Parathyroid adenoma (tissue), 2 donors: ENCODE results near the gene MYADML2.

ENCODE experiments used
- H2AFZ ChIP-seq: fragments of 300-600 bp; sonication (generic); one replicate; pipeline ENCODE4 v1.7.0; 2017; ENCODE audit warnings: antibody characterized with exemption, mild to moderate bottlenecking
- H3K27ac ChIP-seq: fragments of 300-600 bp; sonication (generic); one replicate; pipeline ENCODE4 v1.7.0; 2017
- H3K27me3 ChIP-seq: fragments of 300-600 bp; sonication (generic); one replicate; pipeline ENCODE4 v1.7.0; 2017; ENCODE audit warnings: low read length; ENCODE audit not compliant: control insufficient read depth, insufficient read depth
- H3K36me3 ChIP-seq: fragments of 300-600 bp; sonication (generic); one replicate; pipeline ENCODE4 v1.7.0; 2017; ENCODE audit warnings: low read length; ENCODE audit not compliant: control insufficient read depth, insufficient read depth
- H3K4me1 ChIP-seq: fragments of 300-600 bp; sonication (generic); one replicate; pipeline ENCODE4 v1.7.0; 2017; ENCODE audit warnings: control low read depth
- H3K4me2 ChIP-seq: fragments of 300-600 bp; sonication (generic); one replicate; pipeline ENCODE4 v1.7.0; 2017; ENCODE audit warnings: low read length
- H3K4me3 ChIP-seq: fragments of 300-600 bp; sonication (generic); one replicate; pipeline ENCODE4 v1.7.0; 2017; ENCODE audit warnings: low read depth, low read length
- H3K79me2 ChIP-seq: fragments of 300-600 bp; sonication (generic); one replicate; pipeline ENCODE4 v1.7.0; 2017; ENCODE audit warnings: control low read depth
- H3K9ac ChIP-seq: fragments of 300-600 bp; sonication (generic); one replicate; pipeline ENCODE4 v1.7.0; 2017; ENCODE audit warnings: mild to moderate bottlenecking
- H3K9me3 ChIP-seq: fragments of 300-600 bp; sonication (generic); one replicate; pipeline ENCODE4 v1.7.0; 2017; ENCODE audit warnings: low read length; ENCODE audit not compliant: control insufficient read depth
- CTCF ChIP-seq: fragments of 300-600 bp; sonication (generic); IDR thresholded peaks from one replicate; pipeline ENCODE4 v1.7.0; 2017; ENCODE audit warnings: antibody characterized with exemption, mild to moderate bottlenecking
- donor health status: primary hyperparathyroidism.

MYADML2 gene

GRCh38 chr17:81906476-81907218, 40.4 kb downstream of the MYADML2 start:
- Histone ChIP-seq H3K36me3 (no peaks in the 10 kb centered on the region), H2AFZ (no peak overlapping the region), H3K4me1 (peaks cover 4% of the 10 kb centered on the region), H3K9me3 (no peaks in the 10 kb centered on the region), H3K79me2 (no peaks in the 10 kb centered on the region), H3K9ac (no peak overlapping the region), H3K27ac (no peak overlapping the region), H3K4me3 (no peak overlapping the region), H3K4me2 (no peak overlapping the region), H3K27me3 (no peaks in the 10 kb centered on the region)
- no peak for TF ChIP-seq CTCF

GRCh38 chr17:81905993-81906392, 41.0 kb downstream of the MYADML2 start:
- no peak for TF ChIP-seq CTCF
- Histone ChIP-seq H3K4me1 (peaks cover 4% of the 10 kb centered on the region), H3K4me3 (no peak overlapping the region), H3K9me3 (no peaks in the 10 kb centered on the region), H3K36me3 (no peaks in the 10 kb centered on the region), H3K4me2 (no peak overlapping the region), H3K27ac (no peak overlapping the region), H3K27me3 (no peaks in the 10 kb centered on the region), H3K79me2 (no peaks in the 10 kb centered on the region), H3K9ac (no peak overlapping the region), H2AFZ (no peak overlapping the region)

GRCh38 chr17:81905424-81905875, 41.6 kb downstream of the MYADML2 start:
- no peaks in the 10 kb centered on the region for H3K79me2 ChIP-seq
- no peaks in the 10 kb centered on the region for H3K9me3 ChIP-seq
- no peak overlapping the region for H2AFZ ChIP-seq
- no peak overlapping the region for H3K27ac ChIP-seq
- TF ChIP-seq CTCF, result no peak
- H3K27me3 ChIP-seq, result no peaks in the 10 kb centered on the region
- no peak overlapping the region for H3K4me3 ChIP-seq
- peaks cover 4% of the 10 kb centered on the region for H3K4me1 ChIP-seq
- no peak overlapping the region for H3K9ac ChIP-seq
- no peak overlapping the region for H3K4me2 ChIP-seq
- no peaks in the 10 kb centered on the region for H3K36me3 ChIP-seq

GRCh38 chr17:81904600-81905423, 42.2 kb downstream of the MYADML2 start:
- Histone ChIP-seq H3K4me2 (no peak overlapping the region), H3K9me3 (no peaks in the 10 kb centered on the region), H3K79me2 (no peaks in the 10 kb centered on the region), H3K4me1 (no peaks in the 10 kb centered on the region), H3K4me3 (no peak overlapping the region), H3K36me3 (no peaks in the 10 kb centered on the region), H3K27me3 (no peaks in the 10 kb centered on the region), H3K9ac (no peak overlapping the region), H3K27ac (no peak overlapping the region), H2AFZ (no peak overlapping the region)
- no peak for TF ChIP-seq CTCF
